Measurements from ENCODE around the gene SLC5A2. TPM values are rescaled to one million over a fixed set of nuclear protein-coding genes. Genes with fewer than 3 reads are reported as not detected.

The SLC5A2 gene
- total and polyA plus RNA-seq, 2 of the 13 experiments (the other 11 are each of a cell fraction or from before 2014, with no cell fraction given) = 0.24 to 0.97 TPM

GRCh38 chr16:31507929-31508705 is 25.2 kb downstream of the SLC5A2 start, which contains the start of gene RUSF1 (continued):
- peak; percentile 97 for TF ChIP-seq CAMTA2 (CRISPR knock-in tag; IDR thresholded peaks at IDR 0.05; ENCODE audit: borderline replicate concordance)
- TF ChIP-seq ZNF432 (CRISPR knock-in tag; IDR thresholded peaks at IDR 0.05; ENCODE audit: borderline replicate concordance) = no peak
- TF ChIP-seq TAF15 (IDR thresholded peaks at IDR 0.05; ENCODE audit: low read depth, low read length, poor library complexity, severe bottlenecking) = peak; percentile 72
- peak; percentile 98 for TF ChIP-seq ZNF543 (CRISPR knock-in tag; IDR thresholded peaks at IDR 0.05)
- TF ChIP-seq RBM39 (IDR thresholded peaks at IDR 0.05; ENCODE audit: low read depth, low read length, poor library complexity, severe bottlenecking) = peak; percentile 98
- TF ChIP-seq, protein P1, sequence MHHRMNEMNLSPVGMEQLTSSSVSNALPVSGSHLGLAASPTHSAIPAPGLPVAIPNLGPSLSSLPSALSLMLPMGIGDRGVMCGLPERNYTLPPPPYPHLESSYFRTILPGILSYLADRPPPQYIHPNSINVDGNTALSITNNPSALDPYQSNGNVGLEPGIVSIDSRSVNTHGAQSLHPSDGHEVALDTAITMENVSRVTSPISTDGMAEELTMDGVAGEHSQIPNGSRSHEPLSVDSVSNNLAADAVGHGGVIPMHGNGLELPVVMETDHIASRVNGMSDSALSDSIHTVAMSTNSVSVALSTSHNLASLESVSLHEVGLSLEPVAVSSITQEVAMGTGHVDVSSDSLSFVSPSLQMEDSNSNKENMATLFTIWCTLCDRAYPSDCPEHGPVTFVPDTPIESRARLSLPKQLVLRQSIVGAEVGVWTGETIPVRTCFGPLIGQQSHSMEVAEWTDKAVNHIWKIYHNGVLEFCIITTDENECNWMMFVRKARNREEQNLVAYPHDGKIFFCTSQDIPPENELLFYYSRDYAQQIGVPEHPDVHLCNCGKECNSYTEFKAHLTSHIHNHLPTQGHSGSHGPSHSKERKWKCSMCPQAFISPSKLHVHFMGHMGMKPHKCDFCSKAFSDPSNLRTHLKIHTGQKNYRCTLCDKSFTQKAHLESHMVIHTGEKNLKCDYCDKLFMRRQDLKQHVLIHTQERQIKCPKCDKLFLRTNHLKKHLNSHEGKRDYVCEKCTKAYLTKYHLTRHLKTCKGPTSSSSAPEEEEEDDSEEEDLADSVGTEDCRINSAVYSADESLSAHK (CRISPR knock-in tag; IDR thresholded peaks at IDR 0.05; ENCODE audit: borderline replicate concordance) = no peak
- TF ChIP-seq TOPORS (CRISPR knock-in tag; IDR thresholded peaks at IDR 0.05) = peak; percentile 88; the same call in 1 of the 2 replicates
- TF ChIP-seq ZNF296 (CRISPR knock-in tag; conservative IDR thresholded peaks at IDR 0.05) = no peak; the same call in 1 of the 2 replicates
- peak; percentile 81 for TF ChIP-seq ZNF546 (CRISPR knock-in tag; conservative IDR thresholded peaks at IDR 0.05)
- TF ChIP-seq ZNF354B (CRISPR knock-in tag; IDR thresholded peaks at IDR 0.05) = no peak; the same call in 1 of the 2 replicates
- no peak for TF ChIP-seq ZNF10 (CRISPR knock-in tag; IDR thresholded peaks at IDR 0.05; ENCODE audit: borderline replicate concordance, low read depth)
- TF ChIP-seq RCOR2 (CRISPR knock-in tag; IDR thresholded peaks at IDR 0.05) = peak; percentile 62; the same call in 1 of the 2 replicates
- no peak for TF ChIP-seq ZNF703 (CRISPR knock-in tag; IDR thresholded peaks at IDR 0.05; ENCODE audit: borderline replicate concordance)
- peak; percentile 53 for TF ChIP-seq IKZF4 (CRISPR knock-in tag; IDR thresholded peaks at IDR 0.05; ENCODE audit: borderline replicate concordance, low read depth, not compliant biosample characterization)
- TF ChIP-seq ZNF260 (CRISPR knock-in tag; IDR thresholded peaks at IDR 0.05; ENCODE audit: borderline replicate concordance, low read depth) = no peak
- TF ChIP-seq ELF4 (CRISPR knock-in tag; IDR thresholded peaks at IDR 0.05; ENCODE audit: borderline replicate concordance) = peak; percentile 99
- peak; percentile 59; the same call in 1 of the 2 replicates for TF ChIP-seq ZNF484 (CRISPR knock-in tag; IDR thresholded peaks at IDR 0.05; ENCODE audit: borderline replicate concordance, low read depth)
- TF ChIP-seq, protein P2, sequence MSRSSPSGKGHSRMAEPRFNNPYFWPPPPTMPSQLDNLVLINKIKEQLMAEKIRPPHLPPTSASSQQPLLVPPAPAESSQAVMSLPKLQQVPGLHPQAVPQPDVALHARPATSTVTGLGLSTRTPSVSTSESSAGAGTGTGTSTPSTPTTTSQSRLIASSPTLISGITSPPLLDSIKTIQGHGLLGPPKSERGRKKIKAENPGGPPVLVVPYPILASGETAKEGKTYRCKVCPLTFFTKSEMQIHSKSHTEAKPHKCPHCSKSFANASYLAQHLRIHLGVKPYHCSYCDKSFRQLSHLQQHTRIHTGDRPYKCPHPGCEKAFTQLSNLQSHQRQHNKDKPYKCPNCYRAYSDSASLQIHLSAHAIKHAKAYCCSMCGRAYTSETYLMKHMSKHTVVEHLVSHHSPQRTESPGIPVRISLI (CRISPR knock-in tag; IDR thresholded peaks at IDR 0.05; ENCODE audit: borderline replicate concordance) = peak; percentile 63; the same call in 1 of the 2 replicates
- no peak; the same call in 1 of the 2 replicates for TF ChIP-seq ZC3H4 (CRISPR knock-in tag; IDR thresholded peaks at IDR 0.05; ENCODE audit: borderline replicate concordance)
- TF ChIP-seq FOXJ3 (CRISPR knock-in tag; IDR thresholded peaks at IDR 0.05; ENCODE audit: borderline replicate concordance) = peak; percentile 79; the same call in 1 of the 2 replicates
- peak; percentile 86; the same call in 1 of the 2 replicates for TF ChIP-seq ZSCAN20 (CRISPR knock-in tag; IDR thresholded peaks at IDR 0.05; ENCODE audit: borderline replicate concordance)
- TF ChIP-seq GATAD1 (CRISPR knock-in tag; IDR thresholded peaks at IDR 0.05) = peak; percentile 98
- TF ChIP-seq HNRNPH1 (optimal IDR thresholded peaks at IDR 0.05; ENCODE audit: low read depth, low read length) = peak; percentile 33
